HG03460 (cell line): ENCODE data around the gene JADE3.
"Not testable (repeated sequence)": the region's sequence is repeated elsewhere in the genome, so short reads cannot be mapped to it uniquely, and the experiment has no call there.

Experiments used
- ATAC-seq: cut with Tn5 transposase; IDR thresholded peaks from one replicate; pipeline ENCODE4 v1.9.1; 2021; ENCODE audit not compliant: unreplicated experiment

The JADE3 gene

GRCh38 chrX:46929439-46930261 is 17.4 kb downstream of the JADE3 start:
- no peak for ATAC-seq

GRCh38 chrX:46935295-46935694 is 23.1 kb downstream of the JADE3 start:
- no peak for ATAC-seq

GRCh38 chrX:46938589-46938988 is 26.4 kb downstream of the JADE3 start:
- ATAC-seq: no peak

GRCh38 chrX:46941341-46941740 is 29.1 kb downstream of the JADE3 start:
- ATAC-seq: no peak

GRCh38 chrX:46953137-46953527 is 40.9 kb downstream of the JADE3 start:
- peak; percentile 84 for ATAC-seq

- ATAC-seq: peak; percentile 40
Observed at GRCh38 chrX:46953597-46953996, 41.4 kb downstream of the JADE3 start.

- no peak for ATAC-seq
Observed at GRCh38 chrX:46954716-46955115, 42.5 kb downstream of the JADE3 start.

- not testable (repeated sequence) for ATAC-seq
Observed at GRCh38 chrX:46956589-46956988, 44.4 kb downstream of the JADE3 start.

- ATAC-seq: no peak
Observed at GRCh38 chrX:46957297-46957696, 45.1 kb downstream of the JADE3 start.

GRCh38 chrX:46959101-46959500 is 46.9 kb downstream of the JADE3 start:
- ATAC-seq: no peak

GRCh38 chrX:46959985-46960700 is 47.9 kb downstream of the JADE3 start:
- no peak for ATAC-seq

GRCh38 chrX:46961097-46961496 is 48.9 kb downstream of the JADE3 start:
- ATAC-seq: no peak

- ATAC-seq: no peak
Observed at GRCh38 chrX:46961574-46962283, 49.5 kb downstream of the JADE3 start.

- no peak for ATAC-seq
Observed at GRCh38 chrX:46965125-46965758, 53.0 kb downstream of the JADE3 start.

GRCh38 chrX:46967547-46967946 is 55.3 kb downstream of the JADE3 start:
- peak; percentile 64 for ATAC-seq

- ATAC-seq: not testable (repeated sequence)
Observed at GRCh38 chrX:46977046-46977445, 64.8 kb downstream of the JADE3 start.

GRCh38 chrX:46978341-46979291 is 66.4 kb downstream of the JADE3 start:
- ATAC-seq: no peak

GRCh38 chrX:46984705-46985104 is 72.5 kb downstream of the JADE3 start:
- ATAC-seq: no peak

GRCh38 chrX:46989548-46989947 is 77.3 kb downstream of the JADE3 start:
- ATAC-seq: no peak

GRCh38 chrX:46991664-46992063 is 79.4 kb downstream of the JADE3 start:
- ATAC-seq: no peak
